ENCODE measurements around the gene ZFP36L2.

ZFP36L2 gene

GRCh38 chr2:43227830-43228281, 1.4 kb upstream of the ZFP36L2 start:
- TF ChIP-seq POLR2AphosphoS5 (IDR thresholded peaks at IDR 0.05; ENCODE audit: low read depth, low read length) (no peak), POLR2A (IDR thresholded peaks at IDR 0.05; ENCODE audit: low read depth, low read length) (no peak), TAF1 (IDR thresholded peaks at IDR 0.05; ENCODE audit: borderline replicate concordance, low read depth, low read length) (no peak)
- FAIRE-seq (peak; percentile 24), DNase-seq (ENCODE audit: insufficient read length) (no peak)

- TF ChIP-seq TAF1 (IDR thresholded peaks at IDR 0.05; ENCODE audit: borderline replicate concordance, low read depth, low read length) (no peak), POLR2A (IDR thresholded peaks at IDR 0.05; ENCODE audit: low read depth, low read length) (no peak), POLR2AphosphoS5 (IDR thresholded peaks at IDR 0.05; ENCODE audit: low read depth, low read length) (no peak; the same call in 1 of the 2 replicates)
- FAIRE-seq (peak; percentile 66), DNase-seq (ENCODE audit: insufficient read length) (peak; percentile 58)
Measured at GRCh38 chr2:43226955-43227829, 786 bp upstream of the ZFP36L2 start.

GRCh38 chr2:43225788-43226557, 433 bp downstream of the ZFP36L2 start:
- DNase-seq (ENCODE audit: insufficient read length): peak; percentile 71
- FAIRE-seq: peak; percentile 63
- TF ChIP-seq POLR2A (IDR thresholded peaks at IDR 0.05; ENCODE audit: low read depth, low read length) (peak; percentile 22), POLR2AphosphoS5 (IDR thresholded peaks at IDR 0.05; ENCODE audit: low read depth, low read length) (peak; percentile 87), TAF1 (IDR thresholded peaks at IDR 0.05; ENCODE audit: borderline replicate concordance, low read depth, low read length) (no peak; the same call in 1 of the 2 replicates)

GRCh38 chr2:43225093-43225787, 1.2 kb downstream of the ZFP36L2 start:
- FAIRE-seq (no peak), DNase-seq (ENCODE audit: insufficient read length) (no peak)
- TF ChIP-seq POLR2AphosphoS5 (IDR thresholded peaks at IDR 0.05; ENCODE audit: low read depth, low read length) (no peak), TAF1 (IDR thresholded peaks at IDR 0.05; ENCODE audit: borderline replicate concordance, low read depth, low read length) (no peak), POLR2A (IDR thresholded peaks at IDR 0.05; ENCODE audit: low read depth, low read length) (no peak)

GRCh38 chr2:43224571-43225092, 1.8 kb downstream of the ZFP36L2 start:
- FAIRE-seq: no peak
- no peak for DNase-seq (ENCODE audit: insufficient read length)
- TF ChIP-seq POLR2AphosphoS5 (IDR thresholded peaks at IDR 0.05; ENCODE audit: low read depth, low read length): no peak
- no peak for TF ChIP-seq TAF1 (IDR thresholded peaks at IDR 0.05; ENCODE audit: borderline replicate concordance, low read depth, low read length)
- no peak for TF ChIP-seq POLR2A (IDR thresholded peaks at IDR 0.05; ENCODE audit: low read depth, low read length)

GRCh38 chr2:43224131-43224570, 2.3 kb downstream of the ZFP36L2 start:
- FAIRE-seq (no peak), DNase-seq (ENCODE audit: insufficient read length) (no peak)
- TF ChIP-seq TAF1 (IDR thresholded peaks at IDR 0.05; ENCODE audit: borderline replicate concordance, low read depth, low read length) (no peak), POLR2A (IDR thresholded peaks at IDR 0.05; ENCODE audit: low read depth, low read length) (peak; percentile 24; the same call in 1 of the 2 replicates)

- no peak for TF ChIP-seq TAF1 (IDR thresholded peaks at IDR 0.05; ENCODE audit: borderline replicate concordance, low read depth, low read length)
- DNase-seq (ENCODE audit: insufficient read length) (no peak), FAIRE-seq (no peak)
Measured at GRCh38 chr2:43223521-43224001, 2.8 kb downstream of the ZFP36L2 start.

- FAIRE-seq (no peak), DNase-seq (ENCODE audit: insufficient read length) (no peak)
- TF ChIP-seq POLR2AphosphoS5 (IDR thresholded peaks at IDR 0.05; ENCODE audit: low read depth, low read length) (no peak), TAF1 (IDR thresholded peaks at IDR 0.05; ENCODE audit: borderline replicate concordance, low read depth, low read length) (no peak), POLR2A (IDR thresholded peaks at IDR 0.05; ENCODE audit: low read depth, low read length) (no peak)
Measured at GRCh38 chr2:43222475-43223309, 3.7 kb downstream of the ZFP36L2 start.

GRCh38 chr2:43221763-43222474, 4.5 kb downstream of the ZFP36L2 start:
- DNase-seq (ENCODE audit: insufficient read length): no peak
- FAIRE-seq: no peak
- TF ChIP-seq TAF1 (IDR thresholded peaks at IDR 0.05; ENCODE audit: borderline replicate concordance, low read depth, low read length) (no peak), POLR2A (IDR thresholded peaks at IDR 0.05; ENCODE audit: low read depth, low read length) (peak; percentile 79), POLR2AphosphoS5 (IDR thresholded peaks at IDR 0.05; ENCODE audit: low read depth, low read length) (peak; percentile 89)

Measured in GM12892 (cell line).